ENCODE measurements around the gene ADAMTS9. TPM values are rescaled to one million over a fixed set of nuclear protein-coding genes. Genes with fewer than 3 reads are reported as not detected.
"Not testable (repeated sequence)": the region's sequence is repeated elsewhere in the genome, so short reads cannot be mapped to it uniquely, and the experiment has no call there.

Gene ADAMTS9
- total RNA-seq, 1 donor from 2014 or later = 261 TPM

GRCh38 chr3:64550745-64551144 is 137.1 kb downstream of the ADAMTS9 start:
- no peak for TF ChIP-seq CTCF (IDR thresholded peaks at IDR 0.05; ENCODE audit: unreplicated experiment)
- H3K36me3 Mint-ChIP-seq (ENCODE audit: low read depth, unreplicated experiment) = peaks cover 78% of the 10 kb centered on the region
- DNase-seq (ENCODE audit: low spot score) = no peak
- H3K4me3 Mint-ChIP-seq (ENCODE audit: unreplicated experiment) = no peak overlapping the region
- peaks cover 3% of the 10 kb centered on the region for H3K4me1 Mint-ChIP-seq (ENCODE audit: unreplicated experiment)
- peaks cover 3% of the 10 kb centered on the region for H3K27me3 Mint-ChIP-seq (ENCODE audit: unreplicated experiment)
- no peak overlapping the region for H3K27ac Mint-ChIP-seq (ENCODE audit: unreplicated experiment)
- no peaks in the 10 kb centered on the region for H3K9me3 Mint-ChIP-seq (ENCODE audit: unreplicated experiment)

- peaks cover 77% of the 10 kb centered on the region for H3K36me3 Mint-ChIP-seq (ENCODE audit: low read depth, unreplicated experiment)
- no peak overlapping the region for H3K4me3 Mint-ChIP-seq (ENCODE audit: unreplicated experiment)
- TF ChIP-seq CTCF (IDR thresholded peaks at IDR 0.05; ENCODE audit: unreplicated experiment) = no peak
- no peak overlapping the region for H3K27ac Mint-ChIP-seq (ENCODE audit: unreplicated experiment)
- H3K27me3 Mint-ChIP-seq (ENCODE audit: unreplicated experiment) = peaks cover 6% of the 10 kb centered on the region
- no peaks in the 10 kb centered on the region for H3K9me3 Mint-ChIP-seq (ENCODE audit: unreplicated experiment)
- no peaks in the 10 kb centered on the region for H3K4me1 Mint-ChIP-seq (ENCODE audit: unreplicated experiment)
- DNase-seq (ENCODE audit: low spot score) = no peak
Observed at GRCh38 chr3:64549869-64550268, 137.9 kb downstream of the ADAMTS9 start.

- no peak for TF ChIP-seq CTCF (IDR thresholded peaks at IDR 0.05; ENCODE audit: unreplicated experiment)
- H3K4me3 Mint-ChIP-seq (ENCODE audit: unreplicated experiment) = no peak overlapping the region
- no peak overlapping the region for H3K27ac Mint-ChIP-seq (ENCODE audit: unreplicated experiment)
- no peak for DNase-seq (ENCODE audit: low spot score)
- H3K27me3 Mint-ChIP-seq (ENCODE audit: unreplicated experiment) = peaks cover 6% of the 10 kb centered on the region
- H3K4me1 Mint-ChIP-seq (ENCODE audit: unreplicated experiment) = no peaks in the 10 kb centered on the region
- peaks cover 78% of the 10 kb centered on the region for H3K36me3 Mint-ChIP-seq (ENCODE audit: low read depth, unreplicated experiment)
- no peaks in the 10 kb centered on the region for H3K9me3 Mint-ChIP-seq (ENCODE audit: unreplicated experiment)
Observed at GRCh38 chr3:64548200-64548889, 139.5 kb downstream of the ADAMTS9 start.

GRCh38 chr3:64546856-64547255 is 140.9 kb downstream of the ADAMTS9 start:
- H3K36me3 Mint-ChIP-seq (ENCODE audit: low read depth, unreplicated experiment) = peaks cover 74% of the 10 kb centered on the region

GRCh38 chr3:64545239-64545638 is 142.6 kb downstream of the ADAMTS9 start:
- not testable (repeated sequence) for DNase-seq (ENCODE audit: low spot score); H3K27ac Mint-ChIP-seq (ENCODE audit: unreplicated experiment); H3K9me3 Mint-ChIP-seq (ENCODE audit: unreplicated experiment); H3K4me3 Mint-ChIP-seq (ENCODE audit: unreplicated experiment); H3K27me3 Mint-ChIP-seq (ENCODE audit: unreplicated experiment)
- H3K36me3 Mint-ChIP-seq (ENCODE audit: low read depth, unreplicated experiment) = peaks cover 75% of the 10 kb centered on the region
- peaks cover 19% of the 10 kb centered on the region for H3K4me1 Mint-ChIP-seq (ENCODE audit: unreplicated experiment)

More at GRCh38 chr3:64546856-64547255, 140.9 kb downstream of the ADAMTS9 start:
- H3K27me3 Mint-ChIP-seq (ENCODE audit: unreplicated experiment) = peaks cover 6% of the 10 kb centered on the region
- TF ChIP-seq CTCF (IDR thresholded peaks at IDR 0.05; ENCODE audit: unreplicated experiment) = no peak
- no peaks in the 10 kb centered on the region for H3K9me3 Mint-ChIP-seq (ENCODE audit: unreplicated experiment)
- H3K4me3 Mint-ChIP-seq (ENCODE audit: unreplicated experiment) = peak overlapping the region; percentile 56
- peaks cover 3% of the 10 kb centered on the region for H3K4me1 Mint-ChIP-seq (ENCODE audit: unreplicated experiment)
- DNase-seq (ENCODE audit: low spot score) = no peak
- no peak overlapping the region for H3K27ac Mint-ChIP-seq (ENCODE audit: unreplicated experiment)

Data from endothelial cell (in vitro differentiated cells).